Measurements from ENCODE around the gene UQCRC1. TPM values are rescaled to one million over a fixed set of nuclear protein-coding genes. Genes with fewer than 3 reads are reported as not detected.
A peak's percentile ranks its signal among the peaks of the same experiment; 100 is the strongest.

Gene UQCRC1
- total RNA-seq, 1 donor = 299 TPM

GRCh38 chr3:48623851-48624547, 14.6 kb upstream of the UQCRC1 start:
- H3K4me1 ChIP-seq (ENCODE audit: insufficient read depth, low read length) = no peaks in the 10 kb centered on the region
- no peaks in the 10 kb centered on the region for H3K9me3 ChIP-seq (ENCODE audit: low read depth, low read length)
- no peaks in the 10 kb centered on the region for H4K20me1 ChIP-seq (ENCODE audit: insufficient read depth, low read length)
- no peaks in the 10 kb centered on the region for H3K27me3 ChIP-seq (ENCODE audit: insufficient read depth, low read length)
- H3K4me3 ChIP-seq (ENCODE audit: insufficient read depth, low read length) = no peak overlapping the region
- no peaks in the 10 kb centered on the region for H3K79me2 ChIP-seq (ENCODE audit: insufficient read depth, low read length)
- no peak overlapping the region for H3K27ac ChIP-seq (ENCODE audit: low read depth, low read length)
- no peak for TF ChIP-seq CTCF (IDR thresholded peaks at IDR 0.05; ENCODE audit: extremely low read depth, low read depth, low read length)
- peak; percentile 65 for DNase-seq (ENCODE audit: insufficient read length, low spot score, missing footprints)
- H3K4me2 ChIP-seq (ENCODE audit: insufficient read depth, low read length) = no peak overlapping the region
- H2AFZ ChIP-seq (ENCODE audit: low read length) = no peak overlapping the region
- peaks cover 34% of the 10 kb centered on the region for H3K36me3 ChIP-seq (ENCODE audit: insufficient read depth, low read length)

GRCh38 chr3:48621461-48621869, 12.0 kb upstream of the UQCRC1 start, which contains the start of gene TMEM89:
Gene TMEM89 (minus strand): TSS chr3:48621769. CDS start chr3:48621756, 13 bp downstream.
- no peak within 1 kb of the TSS for H3K4me3 ChIP-seq (ENCODE audit: insufficient read depth, low read length)
- no peaks in the 10 kb centered on the region for H3K27me3 ChIP-seq (ENCODE audit: insufficient read depth, low read length)
- no peak within 1 kb of the TSS for H3K27ac ChIP-seq (ENCODE audit: low read depth, low read length)
- no peak for TF ChIP-seq CTCF (IDR thresholded peaks at IDR 0.05; ENCODE audit: extremely low read depth, low read depth, low read length)
- peaks cover 5% of the 10 kb centered on the region for H3K9me3 ChIP-seq (ENCODE audit: low read depth, low read length)
- peaks cover 18% of the 10 kb centered on the region for H3K36me3 ChIP-seq (ENCODE audit: insufficient read depth, low read length)
- H3K4me2 ChIP-seq (ENCODE audit: insufficient read depth, low read length) = no peak within 1 kb of the TSS
- no peaks in the 10 kb centered on the region for H4K20me1 ChIP-seq (ENCODE audit: insufficient read depth, low read length)
- peak; percentile 43 for DNase-seq (ENCODE audit: insufficient read length, low spot score, missing footprints)
- H2AFZ ChIP-seq (ENCODE audit: low read length) = no peak within 1 kb of the TSS
- H3K79me2 ChIP-seq (ENCODE audit: insufficient read depth, low read length) = no peaks in the 10 kb centered on the region
- H3K4me1 ChIP-seq (ENCODE audit: insufficient read depth, low read length) = peaks cover 5% of the 10 kb centered on the region

- H3K79me2 ChIP-seq (ENCODE audit: insufficient read depth, low read length) = no peaks in the 10 kb centered on the region
- H3K4me1 ChIP-seq (ENCODE audit: insufficient read depth, low read length) = peaks cover 5% of the 10 kb centered on the region
- H3K36me3 ChIP-seq (ENCODE audit: insufficient read depth, low read length) = peaks cover 2% of the 10 kb centered on the region
- peaks cover 5% of the 10 kb centered on the region for H3K9me3 ChIP-seq (ENCODE audit: low read depth, low read length)
- TF ChIP-seq CTCF (IDR thresholded peaks at IDR 0.05; ENCODE audit: extremely low read depth, low read depth, low read length) = no peak
- no peak overlapping the region for H3K27ac ChIP-seq (ENCODE audit: low read depth, low read length)
- H3K4me2 ChIP-seq (ENCODE audit: insufficient read depth, low read length) = no peak overlapping the region
- H2AFZ ChIP-seq (ENCODE audit: low read length) = no peak overlapping the region
- peak; percentile 50 for DNase-seq (ENCODE audit: insufficient read length, low spot score, missing footprints)
- no peak overlapping the region for H3K4me3 ChIP-seq (ENCODE audit: insufficient read depth, low read length)
- H3K27me3 ChIP-seq (ENCODE audit: insufficient read depth, low read length) = no peaks in the 10 kb centered on the region
- H4K20me1 ChIP-seq (ENCODE audit: insufficient read depth, low read length) = no peaks in the 10 kb centered on the region
Measured at GRCh38 chr3:48619541-48620524, 10.4 kb upstream of the UQCRC1 start.

- H3K36me3 ChIP-seq (ENCODE audit: insufficient read depth, low read length) = no peaks in the 10 kb centered on the region
Measured at GRCh38 chr3:48617559-48617958, 8.1 kb upstream of the UQCRC1 start.

More at GRCh38 chr3:48617559-48617958, 8.1 kb upstream of the UQCRC1 start:
- Histone ChIP-seq H3K4me3 (ENCODE audit: insufficient read depth, low read length) (no peak overlapping the region), H2AFZ (ENCODE audit: low read length) (no peak overlapping the region), H3K9me3 (ENCODE audit: low read depth, low read length) (peaks cover 5% of the 10 kb centered on the region), H3K4me1 (ENCODE audit: insufficient read depth, low read length) (peaks cover 14% of the 10 kb centered on the region), H3K27me3 (ENCODE audit: insufficient read depth, low read length) (no peaks in the 10 kb centered on the region), H3K27ac (ENCODE audit: low read depth, low read length) (no peak overlapping the region), H4K20me1 (ENCODE audit: insufficient read depth, low read length) (no peaks in the 10 kb centered on the region), H3K4me2 (ENCODE audit: insufficient read depth, low read length) (no peak overlapping the region), H3K79me2 (ENCODE audit: insufficient read depth, low read length) (no peaks in the 10 kb centered on the region)
- TF ChIP-seq CTCF (IDR thresholded peaks at IDR 0.05; ENCODE audit: extremely low read depth, low read depth, low read length) = no peak
- DNase-seq (ENCODE audit: insufficient read length, low spot score, missing footprints) = peak; percentile 45

All from osteoblast (primary cell).